Measurements from ENCODE around the gene LYZL4.

Gene LYZL4

GRCh38 chr3:42447481-42447880, 37.1 kb upstream of the LYZL4 start:
- no peak for TF ChIP-seq CTCF (IDR thresholded peaks at IDR 0.05; ENCODE audit: extremely low read depth, insufficient read depth, missing control alignments)
- no peak for DNase-seq (ENCODE audit: low spot score)
- in situ Hi-C loops (cut with MboI; ENCODE audit: low pct_unique_long_range_greater_than_20kb, low sequenced_read_pairs, unreplicated experiment), result loop anchor here (25.0 kb wide), 2 partner anchors 335 to 535 kb away; no protein-coding TSS in a partner anchor

DNA sequence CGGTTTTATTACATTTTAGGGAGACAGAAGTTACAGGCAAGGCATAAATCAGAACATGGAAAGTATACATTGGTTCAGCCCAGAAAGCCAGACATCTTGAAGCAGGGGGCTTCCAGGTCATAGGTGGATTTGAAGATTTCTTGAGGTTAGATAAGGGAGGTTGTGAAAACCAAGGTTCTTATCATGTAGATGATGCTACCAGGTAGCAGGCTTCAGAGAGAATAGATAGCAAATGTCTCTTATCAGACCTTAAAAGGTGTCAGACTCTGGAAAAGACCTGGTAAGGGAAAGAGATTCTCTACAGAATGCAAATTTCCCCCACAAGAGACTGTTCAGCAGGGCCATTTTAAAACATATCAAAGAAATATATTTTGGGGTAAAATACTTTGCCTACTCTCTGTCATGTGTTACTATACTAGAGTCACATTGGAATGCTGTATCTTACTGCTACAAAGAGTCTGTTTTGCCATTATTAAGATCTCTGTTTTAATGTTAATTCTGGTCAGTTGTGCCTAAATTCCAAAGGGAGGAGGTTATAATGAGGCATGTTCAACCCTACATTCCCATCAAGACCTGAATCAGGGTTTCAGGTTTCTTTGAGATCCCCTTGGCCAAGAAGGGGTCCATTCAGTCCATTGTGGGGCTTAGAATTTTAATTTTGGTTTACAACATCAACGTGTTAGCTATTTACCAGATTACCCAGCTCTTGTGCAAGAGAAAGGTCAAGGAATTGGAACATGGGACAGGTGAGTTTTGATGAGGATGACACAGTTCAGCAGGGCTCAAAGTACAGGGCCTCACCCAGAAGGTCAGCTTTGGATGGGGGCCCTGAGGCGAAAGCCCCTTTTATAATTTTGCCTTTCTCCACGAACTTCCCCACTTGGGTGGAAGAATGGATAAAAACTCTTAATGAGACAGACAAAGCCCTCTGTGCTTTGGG, 36.0 kb upstream of the LYZL4 start:
- DNase-seq (ENCODE audit: low spot score), result no peak
- no peak for TF ChIP-seq CTCF (IDR thresholded peaks at IDR 0.05; ENCODE audit: extremely low read depth, insufficient read depth, missing control alignments)
- in situ Hi-C loops (cut with MboI; ENCODE audit: low pct_unique_long_range_greater_than_20kb, low sequenced_read_pairs, unreplicated experiment), result loop anchor here (25.0 kb wide), 2 partner anchors 334 to 534 kb away; no protein-coding TSS in a partner anchor

DNA sequence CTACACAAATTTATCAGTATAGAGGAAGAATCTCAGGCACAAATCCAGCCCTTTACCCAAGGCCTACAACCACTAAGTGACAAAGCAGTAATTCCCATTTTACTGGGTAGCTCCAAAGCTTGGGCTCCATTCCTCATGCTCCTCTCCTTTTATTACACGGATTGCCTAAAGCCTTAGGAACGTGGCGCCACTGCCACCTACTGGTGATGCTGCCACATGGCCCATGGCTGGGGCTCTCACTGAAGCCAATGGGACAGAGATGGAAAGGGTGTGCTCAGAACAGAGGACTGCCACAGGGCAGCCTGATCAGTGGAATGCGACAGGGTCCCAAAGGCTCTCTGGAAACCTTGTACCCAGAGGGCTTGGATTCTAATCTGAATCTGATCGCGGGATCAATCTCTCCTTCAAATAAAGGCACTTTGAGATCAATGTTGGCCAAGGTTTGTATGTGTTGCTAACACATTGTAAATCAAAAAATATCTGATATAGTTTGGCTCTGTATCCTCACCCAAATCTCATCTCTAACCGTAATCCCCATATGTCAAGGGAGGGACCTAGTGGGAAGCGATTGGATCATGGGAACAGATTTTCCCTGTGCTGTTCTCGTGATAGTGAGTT, 33.5 kb upstream of the LYZL4 start:
- in situ Hi-C loops (cut with MboI; ENCODE audit: low pct_unique_long_range_greater_than_20kb, low sequenced_read_pairs, unreplicated experiment), result loop anchor here (5.0 to 25.0 kb wide), 3 partner anchors 197 to 532 kb away; no protein-coding TSS in a partner anchor
- TF ChIP-seq CTCF (IDR thresholded peaks at IDR 0.05; ENCODE audit: extremely low read depth, insufficient read depth, missing control alignments), result peak; percentile 99
- DNase-seq (ENCODE audit: low spot score), result peak; percentile 84

GRCh38 chr3:42443292-42443691, 32.9 kb upstream of the LYZL4 start:
- DNase-seq (ENCODE audit: low spot score), result no peak
- in situ Hi-C loops (cut with MboI; ENCODE audit: low pct_unique_long_range_greater_than_20kb, low sequenced_read_pairs, unreplicated experiment), result loop anchor here (5.0 to 25.0 kb wide), 3 partner anchors 196 to 531 kb away; no protein-coding TSS in a partner anchor
- TF ChIP-seq CTCF (IDR thresholded peaks at IDR 0.05; ENCODE audit: extremely low read depth, insufficient read depth, missing control alignments), result no peak

GRCh38 chr3:42442640-42443039, 32.2 kb upstream of the LYZL4 start:
- in situ Hi-C loops (cut with MboI; ENCODE audit: low pct_unique_long_range_greater_than_20kb, low sequenced_read_pairs, unreplicated experiment), result loop anchor here (5.0 to 25.0 kb wide), 3 partner anchors 195 to 530 kb away; no protein-coding TSS in a partner anchor
- peak; percentile 4 for TF ChIP-seq CTCF (IDR thresholded peaks at IDR 0.05; ENCODE audit: extremely low read depth, insufficient read depth, missing control alignments)
- DNase-seq (ENCODE audit: low spot score), result no peak

DNA sequence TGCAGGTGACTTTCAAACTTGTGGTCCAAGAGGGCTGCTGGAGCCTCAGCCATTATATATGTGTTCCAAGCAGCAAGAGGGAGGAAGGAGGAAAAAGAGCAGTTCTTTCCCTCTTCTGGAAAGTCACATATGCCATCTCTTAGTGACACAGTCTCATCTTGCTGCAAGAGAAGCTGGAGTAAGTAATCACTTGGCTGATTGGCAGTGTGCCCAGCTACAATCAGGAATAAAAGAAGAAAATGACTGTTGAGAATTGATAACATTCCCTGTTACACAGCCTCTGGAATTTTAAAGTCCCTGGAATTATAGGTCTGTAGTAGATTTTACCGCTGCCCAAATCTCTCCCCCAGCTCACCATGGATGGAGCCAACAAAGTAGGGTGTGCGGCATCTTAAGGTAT, 31.4 kb upstream of the LYZL4 start:
- DNase-seq (ENCODE audit: low spot score), result no peak
- in situ Hi-C loops (cut with MboI; ENCODE audit: low pct_unique_long_range_greater_than_20kb, low sequenced_read_pairs, unreplicated experiment), result loop anchor here (5.0 to 25.0 kb wide), 3 partner anchors 194 to 529 kb away; no protein-coding TSS in a partner anchor

More for the DNA sequence above, 31.4 kb upstream of the LYZL4 start:
- no peak for TF ChIP-seq CTCF (IDR thresholded peaks at IDR 0.05; ENCODE audit: extremely low read depth, insufficient read depth, missing control alignments)

Measured in GM13977 (cell line).